GM12875 (cell line): ENCODE measurements around the gene RTP4.

Source experiments
- H3K4me3 ChIP-seq: one replicate; pipeline ENCODE4 v1.5.1; 2011; ENCODE audit warnings: low read depth, low read length, control low read depth
- CTCF ChIP-seq: IDR thresholded peaks from 2 replicates; pipeline ENCODE4 v1.5.1; 2011; ENCODE audit warnings: low read depth, mild to moderate bottlenecking, control low read depth, inconsistent platforms, low read length, moderate library complexity, borderline replicate concordance; ENCODE audit not compliant: insufficient read depth

Gene RTP4

GRCh38 chr3:187343670-187344069, 24.5 kb upstream of the RTP4 start:
- no peak overlapping the region for H3K4me3 ChIP-seq
- TF ChIP-seq CTCF: no peak

GRCh38 chr3:187352581-187353575, 15.3 kb upstream of the RTP4 start:
- H3K4me3 ChIP-seq: no peak overlapping the region
- no peak for TF ChIP-seq CTCF

GRCh38 chr3:187358068-187358467, 10.1 kb upstream of the RTP4 start:
- H3K4me3 ChIP-seq: no peak overlapping the region
- TF ChIP-seq CTCF: no peak

GRCh38 chr3:187359798-187360486, 8.2 kb upstream of the RTP4 start:
- TF ChIP-seq CTCF: no peak
- H3K4me3 ChIP-seq: no peak overlapping the region

- no peak overlapping the region for H3K4me3 ChIP-seq
- TF ChIP-seq CTCF: no peak
Measured at GRCh38 chr3:187360596-187360995, 7.6 kb upstream of the RTP4 start.

GRCh38 chr3:187361835-187362234, 6.3 kb upstream of the RTP4 start:
- H3K4me3 ChIP-seq: no peak overlapping the region
- TF ChIP-seq CTCF: no peak
